Progenitor cell of endocrine pancreas (in vitro differentiated cells): Measurements from ENCODE around the gene PTPRQ. TPM values are rescaled to one million over a fixed set of nuclear protein-coding genes. Genes with fewer than 3 reads are reported as not detected.

Source experiments
- DNase-seq: peaks from one replicate; pipeline ENCODE4 v3.0.0; 2021; ENCODE audit warnings: low spot score; ENCODE audit not compliant: unreplicated experiment
- H3K27ac Mint-ChIP-seq: 2 replicates; pipeline ENCODE4 v1.8.0; 2021; ENCODE audit warnings: mild to moderate bottlenecking, moderate library complexity, mixed read lengths
- H3K27me3 Mint-ChIP-seq: 2 replicates; pipeline ENCODE4 v1.8.0; 2021; ENCODE audit warnings: mixed read lengths
- H3K36me3 Mint-ChIP-seq: 2 replicates; pipeline ENCODE4 v1.8.0; 2022; ENCODE audit warnings: mixed read lengths; ENCODE audit not compliant: insufficient read depth
- H3K4me1 Mint-ChIP-seq: 2 replicates; pipeline ENCODE4 v1.8.0; 2021; ENCODE audit warnings: low read depth, mixed read lengths
- H3K4me3 Mint-ChIP-seq: 2 replicates; pipeline ENCODE4 v1.8.0; 2021; ENCODE audit warnings: low read depth, mild to moderate bottlenecking, moderate library complexity, mixed read lengths
- H3K9me3 Mint-ChIP-seq: 2 replicates; pipeline ENCODE4 v1.8.0; 2021; ENCODE audit warnings: low read depth, mixed read lengths
- total RNA-seq: library from RNA; stranded (reverse); gene quantifications from 2 replicates; pipeline ENCODE4 v1.2.1, GENCODE V29; 2021
- TF ChIP-seq, protein P1 (sequence below): fragments of 200-600 bp; sonication (generic); IDR thresholded peaks from one replicate; pipeline ENCODE4 v1.5.0; 2021; ENCODE audit warnings: antibody characterized with exemption, mild to moderate bottlenecking; ENCODE audit not compliant: unreplicated experiment

Gene PTPRQ
- total RNA-seq, 1 donor from 2014 or later, result 0.19 TPM

DNA sequence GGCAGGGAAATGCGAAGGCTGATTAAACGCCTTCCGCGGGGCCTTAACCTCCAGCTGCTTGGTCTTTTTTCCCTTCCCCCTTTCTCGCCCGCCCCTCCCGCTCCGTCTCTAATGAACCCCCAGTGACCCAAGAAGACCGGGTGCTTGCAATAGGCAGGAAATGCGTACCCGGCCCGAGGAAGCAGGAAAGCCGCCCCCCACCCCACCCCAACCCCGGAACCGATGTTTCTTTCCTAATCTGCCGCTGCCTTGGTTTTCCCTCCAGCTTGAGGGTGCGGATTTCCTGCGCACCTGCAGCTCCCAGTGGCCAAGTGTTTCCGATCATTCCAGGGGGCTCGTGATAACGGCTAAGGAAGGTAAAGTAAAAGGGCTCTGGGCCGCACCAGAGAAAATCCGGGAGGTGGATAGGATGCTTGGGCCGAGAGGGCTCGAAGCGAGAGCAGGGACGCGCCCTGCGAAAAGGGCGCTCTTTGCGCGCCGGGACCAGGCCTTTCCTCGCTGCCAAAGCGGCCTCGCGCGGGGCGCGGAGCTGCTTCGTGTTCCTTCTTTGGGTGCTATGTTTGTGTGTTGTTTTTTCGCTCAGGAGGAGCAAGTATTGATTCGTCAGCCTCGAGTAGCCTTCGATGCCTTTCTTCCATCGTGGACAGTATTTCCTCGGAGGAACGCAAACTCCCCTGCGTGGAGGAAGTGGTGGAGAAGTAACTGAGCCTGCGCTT is 264.4 kb downstream of the PTPRQ start:
- Mint-ChIP-seq H3K27me3 (peaks cover 69% of the 10 kb centered on the region), H3K27ac (peak overlapping the region; percentile 71)

DNA sequence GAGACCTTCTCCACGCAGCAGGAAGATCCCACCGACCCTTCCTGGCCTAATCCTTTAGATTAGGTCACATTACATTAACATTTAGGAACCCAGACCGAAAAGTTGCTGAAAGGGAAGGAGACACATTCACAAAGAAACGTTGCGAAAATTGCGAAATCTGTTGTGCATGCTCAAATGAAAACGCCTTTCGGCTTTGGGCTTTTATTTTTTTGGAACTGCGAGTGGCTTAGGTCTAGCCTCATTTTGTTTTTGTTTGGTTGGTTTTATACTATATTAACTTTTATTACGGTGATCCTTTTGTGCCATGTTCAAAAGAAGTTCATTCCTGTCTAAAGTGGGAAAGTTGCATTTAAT is 264.9 kb downstream of the PTPRQ start:
- H3K4me3 Mint-ChIP-seq, result peak overlapping the region; percentile 76
- peak overlapping the region; percentile 12 for H3K27ac Mint-ChIP-seq
- peaks cover 10% of the 10 kb centered on the region for H3K4me1 Mint-ChIP-seq
- H3K27me3 Mint-ChIP-seq, result peaks cover 73% of the 10 kb centered on the region
- no peaks in the 10 kb centered on the region for H3K9me3 Mint-ChIP-seq
- no peak for DNase-seq
- TF ChIP-seq, protein P1, sequence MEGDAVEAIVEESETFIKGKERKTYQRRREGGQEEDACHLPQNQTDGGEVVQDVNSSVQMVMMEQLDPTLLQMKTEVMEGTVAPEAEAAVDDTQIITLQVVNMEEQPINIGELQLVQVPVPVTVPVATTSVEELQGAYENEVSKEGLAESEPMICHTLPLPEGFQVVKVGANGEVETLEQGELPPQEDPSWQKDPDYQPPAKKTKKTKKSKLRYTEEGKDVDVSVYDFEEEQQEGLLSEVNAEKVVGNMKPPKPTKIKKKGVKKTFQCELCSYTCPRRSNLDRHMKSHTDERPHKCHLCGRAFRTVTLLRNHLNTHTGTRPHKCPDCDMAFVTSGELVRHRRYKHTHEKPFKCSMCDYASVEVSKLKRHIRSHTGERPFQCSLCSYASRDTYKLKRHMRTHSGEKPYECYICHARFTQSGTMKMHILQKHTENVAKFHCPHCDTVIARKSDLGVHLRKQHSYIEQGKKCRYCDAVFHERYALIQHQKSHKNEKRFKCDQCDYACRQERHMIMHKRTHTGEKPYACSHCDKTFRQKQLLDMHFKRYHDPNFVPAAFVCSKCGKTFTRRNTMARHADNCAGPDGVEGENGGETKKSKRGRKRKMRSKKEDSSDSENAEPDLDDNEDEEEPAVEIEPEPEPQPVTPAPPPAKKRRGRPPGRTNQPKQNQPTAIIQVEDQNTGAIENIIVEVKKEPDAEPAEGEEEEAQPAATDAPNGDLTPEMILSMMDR, result no peak
- no peaks in the 10 kb centered on the region for H3K36me3 Mint-ChIP-seq

More for the DNA sequence above, 264.4 kb downstream of the PTPRQ start:
- TF ChIP-seq, protein P1, result no peak
- no peaks in the 10 kb centered on the region for H3K9me3 Mint-ChIP-seq
- H3K36me3 Mint-ChIP-seq, result no peaks in the 10 kb centered on the region
- DNase-seq, result no peak
- peak overlapping the region; percentile 76 for H3K4me3 Mint-ChIP-seq
- H3K4me1 Mint-ChIP-seq, result peaks cover 7% of the 10 kb centered on the region

DNA sequence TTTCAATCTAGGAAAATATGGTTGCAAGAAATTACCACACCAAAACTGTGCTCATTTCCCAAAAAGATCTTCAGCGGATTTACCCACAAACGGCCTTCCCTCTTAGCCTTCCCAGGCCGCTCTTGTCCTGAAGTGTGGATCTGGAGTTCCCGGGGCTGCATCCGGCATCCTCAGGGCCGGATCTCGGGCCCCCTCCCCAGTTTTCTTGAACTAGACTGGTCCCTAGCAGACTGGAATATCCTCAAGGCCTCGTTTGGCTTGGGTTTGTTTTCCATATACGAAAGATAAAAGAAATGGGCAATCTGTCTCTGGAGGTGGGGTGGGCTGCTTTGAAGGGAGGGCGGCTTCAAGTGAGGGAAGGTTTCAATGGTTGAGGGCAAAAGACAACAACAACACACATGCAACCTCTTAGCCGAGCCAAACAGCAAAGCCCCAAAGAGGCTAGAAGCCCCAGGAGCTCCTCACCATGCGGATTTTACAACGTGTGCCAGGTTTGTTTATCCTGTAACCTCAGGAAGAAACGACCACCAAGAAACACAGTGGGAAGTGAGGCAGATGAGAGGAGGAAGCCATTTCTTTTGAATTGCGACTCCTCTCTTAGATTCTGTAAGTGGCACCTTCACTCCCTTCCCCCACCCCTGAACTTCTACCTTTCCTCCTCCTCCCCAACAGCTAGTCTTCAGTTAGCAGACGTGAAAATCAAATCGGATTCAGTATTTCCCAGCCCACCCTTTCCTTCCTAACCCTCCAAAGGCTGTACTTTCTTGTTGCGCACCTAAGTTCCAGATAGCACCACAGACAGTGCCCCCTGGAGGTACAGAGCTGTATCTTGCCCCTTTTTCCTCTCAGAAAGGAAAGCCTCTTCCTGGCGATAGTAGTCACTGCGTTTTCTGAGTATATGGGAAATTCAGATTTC is 266.0 kb downstream of the PTPRQ start:
- H3K36me3 Mint-ChIP-seq, result no peaks in the 10 kb centered on the region
- peaks cover 84% of the 10 kb centered on the region for H3K27me3 Mint-ChIP-seq
- no peak overlapping the region for H3K4me3 Mint-ChIP-seq
- no peaks in the 10 kb centered on the region for H3K9me3 Mint-ChIP-seq
- no peak for DNase-seq
- H3K4me1 Mint-ChIP-seq, result peaks cover 15% of the 10 kb centered on the region
- no peak overlapping the region for H3K27ac Mint-ChIP-seq
- TF ChIP-seq, protein P1, result peak; percentile 59

DNA sequence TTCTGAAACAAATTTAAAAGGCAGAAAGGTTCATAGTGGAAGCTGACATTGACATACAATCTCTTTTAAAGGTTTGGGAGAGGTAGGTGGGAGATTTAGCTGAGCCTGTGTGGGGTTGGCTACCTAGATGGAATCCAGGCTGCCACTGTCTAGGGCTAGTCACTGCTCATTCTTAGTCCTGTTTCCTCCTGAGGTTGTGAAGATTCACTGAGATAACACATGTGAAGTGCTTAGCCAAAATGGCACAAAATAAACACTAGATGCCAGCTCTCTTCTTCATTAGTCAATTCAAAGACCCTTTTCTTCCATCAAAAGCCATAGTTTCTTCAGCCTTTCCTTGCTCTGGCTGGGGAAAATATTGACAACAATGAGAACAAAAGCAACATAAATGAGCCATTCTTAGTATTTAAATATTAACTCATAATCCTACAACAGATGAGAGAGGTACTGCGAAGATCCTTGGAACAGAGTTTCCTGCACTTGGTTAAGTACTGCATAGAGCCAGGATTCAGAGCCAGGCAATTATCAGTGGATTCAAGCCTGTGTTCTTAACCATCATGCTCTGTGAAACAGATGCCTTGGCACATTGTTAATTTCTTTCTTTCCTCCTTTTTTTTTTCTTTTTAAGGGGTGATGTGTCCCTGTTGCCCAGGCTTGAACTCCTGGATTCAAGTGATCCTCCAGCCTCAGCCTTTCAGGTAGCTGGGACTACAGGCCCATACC is 266.9 kb downstream of the PTPRQ start:
- no peaks in the 10 kb centered on the region for H3K9me3 Mint-ChIP-seq
- peaks cover 15% of the 10 kb centered on the region for H3K4me1 Mint-ChIP-seq
- no peak for DNase-seq
- TF ChIP-seq, protein P1, result no peak
- H3K27ac Mint-ChIP-seq, result no peak overlapping the region
- no peak overlapping the region for H3K4me3 Mint-ChIP-seq
- no peaks in the 10 kb centered on the region for H3K36me3 Mint-ChIP-seq
- H3K27me3 Mint-ChIP-seq, result peaks cover 89% of the 10 kb centered on the region

DNA sequence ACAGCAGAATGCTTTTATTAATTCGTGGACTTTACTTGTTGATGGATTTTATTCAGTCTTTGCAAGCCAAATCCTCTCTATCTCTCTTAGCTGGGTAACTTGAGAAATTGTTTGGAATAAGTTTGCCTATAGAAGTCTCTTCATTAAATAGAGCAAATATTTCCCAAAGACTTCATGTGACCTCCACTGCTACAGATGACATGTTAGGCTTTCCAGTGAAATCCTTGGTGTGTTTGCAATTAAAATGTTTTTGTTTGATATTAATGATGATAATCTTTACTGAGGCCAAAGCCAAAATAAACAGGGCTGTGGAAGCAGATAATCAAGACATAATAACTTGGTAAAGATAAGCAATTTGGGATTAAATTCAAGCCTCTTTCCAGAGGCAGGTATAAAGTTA is 267.8 kb downstream of the PTPRQ start:
- no peak for DNase-seq
- Mint-ChIP-seq H3K4me1 (peaks cover 15% of the 10 kb centered on the region), H3K36me3 (no peaks in the 10 kb centered on the region), H3K27ac (no peak overlapping the region), H3K9me3 (no peaks in the 10 kb centered on the region), H3K27me3 (peaks cover 87% of the 10 kb centered on the region), H3K4me3 (no peak overlapping the region)
- TF ChIP-seq, protein P1, result no peak
